NCI-H526 (cell line): Measurements from ENCODE around the gene RTL3.

Experiments used
- DNase-seq, 2 experiments: peaks; one replicate each; lab custom pipeline; 2025; lab: John Stamatoyannopoulos, UW

Gene RTL3

GRCh38 chrX:78618987-78619386 is 40.1 kb downstream of the RTL3 start:
- no peak for DNase-seq

- DNase-seq: no peak
Measured at GRCh38 chrX:78614264-78614663, 44.9 kb downstream of the RTL3 start.
